GM12878 (cell line): Measurements from ENCODE around the gene CPNE6.

Experiments
- SRF ChIP-seq, 2 experiments: IDR thresholded peaks; 2 replicates each; pipeline ENCODE4 v1.6.1; 2011; ENCODE audit warnings: low read depth in 2 of 2, low read length in 2 of 2, mild to moderate bottlenecking in 1 of 2, moderate library complexity in 1 of 2
- TCF12 ChIP-seq: IDR thresholded peaks from 2 replicates; pipeline ENCODE4 v1.6.1; 2011; ENCODE audit warnings: low read depth, mild to moderate bottlenecking, low read length

DNA sequence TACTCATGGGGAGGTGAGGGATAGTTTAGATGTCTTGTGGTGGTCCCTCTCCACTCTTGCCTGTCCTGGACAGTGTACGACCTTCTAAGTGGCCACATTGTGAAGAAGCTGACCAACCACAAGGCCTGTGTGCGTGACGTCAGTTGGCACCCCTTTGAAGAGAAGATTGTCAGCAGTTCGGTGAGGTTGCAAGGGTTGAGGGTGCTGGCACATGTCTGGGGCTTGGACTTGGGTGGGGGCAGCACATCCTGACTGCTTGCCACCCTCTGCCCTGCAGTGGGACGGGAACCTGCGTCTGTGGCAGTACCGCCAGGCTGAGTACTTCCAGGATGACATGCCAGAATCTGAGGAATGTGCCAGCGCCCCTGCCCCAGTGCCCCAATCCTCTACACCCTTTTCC lies 51.5 kb downstream of the CPNE6 start:
- no peak for TF ChIP-seq TCF12
- TF ChIP-seq SRF (IDR thresholded peaks at IDR 0.05; ENCODE audit: low read depth in 2 of 2, low read length in 2 of 2): no peak
